ENCODE data around the gene OR6J1.
"Not testable (repeated sequence)": the region's sequence is repeated elsewhere in the genome, so short reads cannot be mapped to it uniquely, and the experiment has no call there.

OR6J1 gene

DNA sequence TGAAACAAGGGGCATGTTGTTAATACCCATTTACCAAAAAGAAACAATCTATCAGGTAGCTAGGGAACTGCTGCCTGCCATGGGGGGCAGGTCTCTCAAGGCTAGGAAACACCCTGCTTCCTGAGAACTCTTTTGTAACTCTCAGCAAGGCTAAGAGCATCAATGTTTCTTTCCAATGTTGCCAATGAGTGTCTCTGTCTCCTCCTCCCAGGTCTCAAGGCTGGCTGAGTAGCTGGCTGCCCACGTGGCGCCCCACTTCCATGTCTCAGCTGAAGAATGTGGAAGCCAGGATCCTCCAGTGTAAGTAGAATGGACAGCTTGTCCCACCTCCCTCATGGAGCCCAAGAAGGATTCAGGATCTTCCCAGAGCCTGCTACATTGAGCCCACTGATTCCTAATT is 42.7 kb downstream of the OR6J1 start:
- DNase-seq: no peak

DNA sequence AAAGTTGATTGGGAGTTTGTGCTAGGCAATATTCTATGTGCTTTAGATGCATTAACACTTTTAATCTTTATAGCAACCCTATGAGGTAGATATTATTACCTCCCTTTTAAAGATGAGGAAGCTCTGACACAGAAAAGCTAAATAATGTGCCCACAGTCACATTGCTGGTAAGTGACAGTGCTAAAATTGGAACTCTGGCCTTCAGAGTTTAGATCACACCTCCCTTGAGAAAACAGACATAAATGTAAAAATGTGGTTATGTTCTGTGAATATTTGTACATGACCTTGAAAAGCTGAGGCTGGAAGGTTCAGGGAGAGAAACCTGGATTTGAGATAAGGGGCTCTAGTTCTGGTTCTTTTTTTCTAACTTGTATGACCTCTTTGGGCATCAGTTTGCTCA is 44.1 kb downstream of the OR6J1 start:
- DNase-seq: no peak

DNA sequence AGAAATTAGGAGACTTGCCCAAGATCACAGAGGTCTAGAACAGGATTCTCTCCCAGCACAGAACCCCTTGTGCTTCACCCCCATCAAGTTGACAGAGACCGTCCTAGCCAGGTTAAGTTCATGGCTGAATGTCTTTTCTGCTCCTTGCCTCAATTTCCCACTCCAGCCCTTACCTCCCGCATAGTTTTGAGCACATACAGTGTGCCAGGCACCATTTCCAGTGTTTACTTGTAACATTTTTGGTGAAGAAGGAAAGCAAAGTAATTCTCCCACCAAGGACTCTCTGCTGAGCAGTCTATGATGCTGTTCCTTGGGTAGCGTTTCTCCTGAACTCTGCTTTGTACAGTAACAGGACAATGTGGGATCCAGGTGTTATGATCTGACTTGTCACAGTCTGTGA is 44.8 kb downstream of the OR6J1 start:
- DNase-seq: no peak

DNA sequence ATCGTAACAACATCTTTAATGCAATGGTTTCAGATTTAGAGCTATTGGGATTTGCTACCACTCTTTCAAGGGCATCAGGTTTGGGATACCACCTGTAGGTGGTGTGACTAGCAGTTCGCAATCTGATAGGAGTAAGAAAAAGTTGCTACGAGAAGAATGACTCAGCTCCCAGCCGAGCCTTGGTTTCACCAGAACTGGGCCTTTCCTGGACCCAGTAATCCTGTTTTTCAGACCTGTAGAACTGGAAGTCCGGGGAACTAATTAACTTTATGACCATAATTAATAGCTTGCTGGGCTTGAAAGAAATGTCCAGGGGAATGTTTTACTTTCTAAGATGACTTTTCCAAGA is 45.3 kb downstream of the OR6J1 start:
- no peak for DNase-seq

DNA sequence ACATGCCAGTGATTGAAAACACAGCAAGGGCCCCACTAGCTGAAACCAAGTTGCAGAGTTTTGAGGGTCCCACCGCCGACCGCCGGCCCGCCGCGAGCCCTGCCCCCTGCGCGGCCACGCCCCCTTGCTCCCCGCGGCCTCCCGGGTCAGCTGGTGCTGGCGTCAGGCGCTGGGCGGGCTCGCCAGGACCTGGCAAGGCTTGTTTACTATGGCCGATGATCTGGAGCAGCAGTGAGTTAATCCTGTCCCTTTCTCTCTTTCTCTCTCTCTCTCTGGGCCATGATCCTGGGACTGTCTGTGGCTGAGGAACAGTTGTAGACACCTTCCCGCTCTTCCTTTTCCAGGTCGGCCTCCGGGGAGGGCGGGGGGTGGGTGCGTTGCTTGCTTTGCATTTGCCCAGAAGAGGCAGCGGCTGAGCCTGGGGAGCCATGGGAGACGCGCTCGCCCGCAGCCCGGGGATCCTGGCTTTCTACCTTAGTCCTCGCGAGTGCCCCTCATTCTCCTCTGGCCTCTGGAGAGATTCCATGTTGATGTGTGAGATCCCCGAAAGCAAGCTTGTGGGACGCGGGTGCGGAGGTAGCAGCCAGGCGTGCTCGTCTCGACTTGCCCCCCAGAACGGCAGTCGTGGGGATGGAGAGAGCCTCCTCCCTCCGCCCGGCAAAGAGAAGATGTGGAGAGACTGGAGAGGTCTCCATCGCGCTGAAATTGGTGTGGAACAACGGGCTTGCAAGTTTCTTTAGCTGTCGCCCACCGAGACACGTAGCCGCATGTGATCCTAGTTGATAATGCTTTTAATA is 45.9 kb downstream of the OR6J1 start, which contains the start of gene ABHD4:
Gene ABHD4 (plus strand): TSS at position 202 of the 797 bp plus-strand sequence. CDS start 7 bp downstream, at position 209.
- peak; percentile 14 for DNase-seq

DNA sequence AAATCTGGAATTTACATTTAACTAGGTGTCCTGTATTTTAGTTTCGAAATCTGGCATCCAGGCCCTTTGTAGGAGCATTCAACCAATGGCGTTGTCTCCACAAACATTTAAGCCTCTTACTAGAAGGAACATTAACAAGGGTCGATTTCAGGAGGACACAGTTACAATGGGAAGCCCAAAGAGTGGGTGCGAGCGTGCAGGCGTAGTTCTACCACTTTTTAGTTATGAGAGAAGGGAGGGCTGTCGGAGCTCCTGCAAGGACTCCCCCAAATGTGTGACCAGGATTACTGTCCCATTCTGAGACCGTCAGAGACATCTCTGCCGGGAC is 46.4 kb downstream of the OR6J1 start:
- DNase-seq: no peak

DNA sequence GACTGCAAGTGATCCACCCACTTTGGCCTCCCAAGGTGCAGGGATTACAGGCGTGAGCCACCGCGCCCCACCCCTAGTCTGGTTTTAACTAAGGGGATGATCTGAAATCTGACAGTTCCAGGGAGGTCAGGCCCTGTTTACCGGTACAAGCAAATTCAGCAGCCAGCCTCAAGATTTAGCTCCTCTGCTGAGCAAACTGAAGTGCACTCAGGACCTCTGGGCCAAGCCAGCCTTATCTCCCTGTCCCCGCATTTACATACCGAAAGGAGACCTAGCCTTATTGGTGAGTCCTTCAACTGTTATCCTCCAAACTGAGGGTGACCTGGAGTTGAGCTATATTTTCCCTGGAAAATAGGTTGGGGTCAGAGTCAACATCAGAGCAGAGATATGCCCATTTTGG is 46.9 kb downstream of the OR6J1 start:
- no peak for DNase-seq

DNA sequence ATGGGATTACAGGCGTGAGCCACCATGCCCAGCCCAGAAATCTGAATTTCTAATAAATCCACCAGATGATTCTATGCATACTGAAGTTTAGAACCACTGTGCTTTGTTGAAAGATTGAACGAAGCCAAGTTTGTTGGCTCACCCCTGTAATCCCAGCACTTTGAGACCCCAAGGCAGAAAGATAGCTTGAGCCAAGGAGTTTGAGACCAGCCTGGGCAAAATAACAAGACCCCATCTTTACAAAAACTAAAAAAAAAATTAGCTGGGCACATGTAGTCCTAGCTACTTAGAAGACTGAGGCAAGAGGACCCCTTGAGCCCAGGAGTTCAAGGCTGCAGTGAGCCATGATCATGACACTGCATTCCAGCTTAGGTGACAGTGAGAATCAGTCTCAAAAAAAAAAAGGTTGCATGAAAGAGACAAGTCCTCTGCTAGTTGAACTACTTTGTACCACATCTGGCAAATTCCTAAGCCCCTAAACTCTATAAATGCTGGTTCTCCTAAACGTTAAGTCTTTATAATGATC is 47.7 kb downstream of the OR6J1 start:
- DNase-seq: no peak

DNA sequence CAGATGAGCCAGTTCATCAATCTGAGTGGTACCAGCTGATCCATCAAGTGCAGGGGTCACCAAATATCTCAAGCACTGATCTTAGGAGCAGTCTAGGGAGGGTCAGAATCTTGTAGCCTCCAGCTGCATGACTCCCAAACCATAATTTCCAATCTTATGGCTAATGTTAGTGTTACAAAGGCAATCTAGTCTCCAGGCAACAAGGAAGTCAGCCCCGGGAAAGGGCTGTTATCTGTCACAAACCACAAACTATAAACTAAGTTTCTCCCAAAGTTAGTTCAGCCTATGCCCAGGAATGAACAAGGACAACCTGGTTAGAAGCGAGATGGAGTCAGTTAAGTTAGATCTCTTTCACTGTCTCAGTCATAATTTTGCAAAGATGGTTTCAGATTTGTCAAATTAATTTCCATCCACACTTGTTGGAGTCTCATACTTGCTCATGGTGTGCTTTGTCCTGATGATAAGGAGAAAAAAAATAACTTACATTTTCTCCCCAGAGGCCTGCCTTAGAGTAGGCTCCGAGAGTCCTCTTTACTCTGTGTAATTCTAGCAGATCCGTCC is 49.9 kb downstream of the OR6J1 start:
- no peak for DNase-seq

DNA sequence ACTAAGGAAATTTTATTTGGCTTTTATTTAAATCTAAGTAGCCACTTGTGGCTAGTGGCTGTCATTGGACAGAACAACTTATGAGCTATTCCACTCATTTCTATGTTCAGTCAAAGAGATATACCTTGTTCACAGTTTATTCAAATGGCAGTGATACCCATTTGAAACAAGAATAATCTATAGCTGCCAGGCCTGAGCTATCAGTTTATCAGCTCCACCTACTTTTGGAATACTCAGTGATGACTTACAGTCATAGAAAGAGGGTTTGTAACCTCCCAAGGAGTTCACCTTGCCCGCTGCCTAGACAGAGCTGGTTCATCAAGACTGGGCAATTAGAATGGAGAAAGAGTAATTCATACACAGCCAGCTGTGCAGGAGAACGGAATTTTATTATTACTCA is 50.6 kb downstream of the OR6J1 start:
- DNase-seq: no peak

DNA sequence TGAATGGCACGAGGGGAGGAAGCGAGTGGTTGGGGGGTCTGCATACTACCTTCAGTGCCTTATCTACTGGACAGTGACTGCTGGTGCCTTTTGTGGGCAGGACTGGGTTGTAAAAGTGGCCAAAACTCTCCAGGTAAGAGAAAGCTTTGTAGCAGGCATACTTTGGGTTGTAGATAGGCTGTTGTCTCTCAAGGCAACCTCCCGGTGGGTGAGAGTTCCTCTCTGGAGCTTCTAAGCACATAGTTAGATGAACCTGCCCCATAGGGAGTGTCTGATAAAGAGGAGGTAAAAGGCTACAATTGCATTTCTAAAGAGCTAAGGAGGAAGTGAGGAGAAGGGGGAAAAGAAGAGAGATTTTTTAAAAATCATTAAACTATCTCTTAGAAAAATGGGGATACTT is 51.0 kb downstream of the OR6J1 start:
- DNase-seq: no peak

DNA sequence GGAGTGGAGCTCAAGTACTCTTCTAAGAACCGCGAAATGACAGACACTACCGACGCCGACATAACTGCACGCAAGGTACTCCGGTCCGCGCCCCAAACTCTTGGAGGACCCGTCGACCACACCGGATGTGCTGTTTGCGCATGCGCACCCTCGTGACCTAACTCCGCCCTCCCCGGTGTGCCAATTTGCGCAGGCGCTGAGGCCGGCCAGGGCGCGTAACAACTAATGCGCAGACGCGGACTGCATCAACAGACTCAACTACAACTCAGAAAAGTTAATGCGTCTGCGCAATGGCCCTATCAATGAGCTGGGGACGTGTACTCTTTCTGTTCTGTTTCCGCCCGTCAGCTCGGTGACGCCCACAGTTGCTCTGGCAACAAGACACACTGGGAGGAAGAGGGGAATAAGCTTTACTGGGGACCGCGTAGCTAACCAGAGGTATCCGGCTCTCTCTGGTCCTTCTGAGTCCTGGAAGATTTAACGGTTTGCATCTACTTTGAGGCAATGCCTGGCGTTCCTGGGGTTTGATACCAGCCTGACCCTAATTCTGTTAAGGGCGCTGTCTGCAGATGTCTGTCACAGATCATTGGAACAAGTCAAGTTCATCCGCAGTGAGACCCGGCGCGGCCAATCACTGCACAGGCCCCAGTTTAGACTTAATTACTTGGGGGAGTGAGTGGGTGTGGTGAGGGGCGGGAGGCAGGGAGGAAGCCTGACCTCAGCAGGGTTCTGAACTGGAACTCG is 54.9 kb downstream of the OR6J1 start, which contains the start of gene DAD1:
Gene DAD1 (minus strand): TSS at position 129 of the 744 bp plus-strand sequence. CDS start 67 bp downstream, at position 62.
- peak; percentile 98 for DNase-seq

DNA sequence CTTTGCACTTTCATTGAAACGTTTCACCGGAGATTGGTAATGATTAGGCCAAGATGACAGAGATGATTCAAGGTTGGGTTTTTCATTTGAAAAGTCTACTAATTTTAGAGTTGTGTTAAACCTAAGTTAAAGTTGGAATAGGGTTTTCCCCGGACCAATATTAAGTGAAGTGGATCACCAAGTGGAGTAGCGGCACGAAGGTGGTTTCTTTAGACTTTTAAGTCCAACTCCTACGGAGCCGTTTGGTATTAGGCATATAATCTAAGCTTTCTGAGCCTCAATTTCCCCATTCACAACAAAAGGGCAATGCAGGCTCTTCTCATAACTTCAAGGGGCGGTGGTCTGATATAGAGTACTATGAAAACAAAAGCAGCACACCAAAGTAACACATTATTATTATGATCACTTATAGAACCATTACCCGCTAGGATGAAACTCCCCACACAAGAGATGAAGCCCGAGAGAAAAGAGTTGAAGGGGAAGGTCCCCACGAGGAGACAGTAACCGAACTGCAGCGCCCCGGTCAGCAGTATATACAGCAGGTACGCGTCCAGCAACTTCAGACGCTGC is 55.5 kb downstream of the OR6J1 start:
- no peak for DNase-seq

DNA sequence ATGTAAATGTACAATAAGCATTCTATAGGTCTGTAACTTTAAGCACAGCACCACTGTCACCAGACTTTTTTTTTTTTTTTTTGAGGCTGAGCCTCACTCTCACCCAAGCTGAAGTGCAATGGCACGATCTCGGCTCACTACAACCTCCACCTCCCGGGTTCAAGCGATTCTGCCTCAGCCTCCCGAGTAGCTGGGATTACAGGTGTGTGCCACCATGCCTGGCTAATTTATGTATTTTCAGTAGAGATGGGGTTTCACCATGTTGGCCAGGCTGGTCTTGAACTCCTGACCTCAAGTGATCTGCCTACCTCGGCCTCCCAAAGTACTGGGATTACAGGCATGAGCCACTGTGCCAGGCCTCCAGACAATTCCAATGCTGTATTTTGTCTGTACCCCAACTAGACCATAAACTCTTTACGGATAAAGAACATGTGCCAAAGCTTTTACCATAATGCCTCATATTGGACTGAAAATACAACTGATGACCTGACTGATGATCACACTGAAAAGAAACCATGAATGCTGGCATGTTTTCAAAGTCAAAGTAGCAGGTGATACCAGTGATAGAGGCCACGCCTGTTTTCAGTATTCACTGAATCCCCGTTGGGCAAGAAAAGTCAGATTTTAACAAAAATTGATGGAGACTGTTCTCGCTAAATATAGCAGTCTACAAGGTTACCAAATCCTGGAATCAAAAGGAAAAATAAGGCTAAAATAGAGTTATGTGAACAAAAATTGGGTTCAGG is 56.3 kb downstream of the OR6J1 start:
- DNase-seq: not testable (repeated sequence)

DNA sequence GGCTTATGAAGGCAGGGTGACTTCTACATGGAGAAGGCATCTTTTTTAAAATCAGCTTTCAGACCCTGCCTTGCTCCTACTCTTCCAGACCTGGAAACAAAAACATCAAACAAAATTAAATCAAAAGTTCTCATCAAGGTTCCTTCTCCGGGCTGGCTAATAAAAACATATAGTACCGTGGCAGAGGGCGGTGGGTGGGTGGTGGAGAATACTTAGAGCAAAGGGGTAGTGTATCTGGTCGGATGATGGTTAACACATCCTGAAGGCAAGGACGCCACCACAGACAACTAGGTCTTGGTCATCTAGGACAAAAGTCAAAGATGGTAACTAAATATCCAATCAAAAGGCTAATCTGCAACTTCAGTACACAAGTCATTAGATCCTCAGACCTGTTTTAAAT is 56.9 kb downstream of the OR6J1 start:
- DNase-seq: no peak

DNA sequence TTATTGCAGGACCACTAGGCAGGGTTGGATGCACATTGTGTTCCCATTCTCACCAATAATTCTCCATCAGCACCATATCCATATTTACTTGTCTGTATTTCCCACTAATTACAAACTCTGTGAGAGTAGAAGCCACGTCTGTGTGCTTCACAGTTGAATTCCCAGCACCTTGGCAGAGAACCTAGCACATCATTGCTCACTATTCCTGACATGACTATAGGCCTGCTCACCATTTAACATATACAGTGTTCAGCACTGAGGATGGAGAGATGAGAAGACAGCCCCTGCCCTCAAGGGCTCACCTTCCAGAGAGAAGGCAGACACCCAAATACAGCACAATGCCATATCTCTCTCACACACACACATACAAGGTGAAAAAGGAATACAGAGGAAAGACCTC is 60.2 kb downstream of the OR6J1 start:
- DNase-seq: no peak

Data from T1000 (cell line).